Measurements from ENCODE around the gene MYO1F. TPM values are rescaled to one million over a fixed set of nuclear protein-coding genes. Genes with fewer than 3 reads are reported as not detected.

Gene MYO1F
- total RNA-seq, 2 experiments from 2014 or later, result 21.0 to 21.4 TPM

GRCh38 chr19:8531470-8531869 lies 45.8 kb downstream of the MYO1F start:
- Mint-ChIP-seq H3K9me3 (no peaks in the 10 kb centered on the region), H3K36me3 (ENCODE audit: low read depth) (peaks cover 19% of the 10 kb centered on the region)

DNA sequence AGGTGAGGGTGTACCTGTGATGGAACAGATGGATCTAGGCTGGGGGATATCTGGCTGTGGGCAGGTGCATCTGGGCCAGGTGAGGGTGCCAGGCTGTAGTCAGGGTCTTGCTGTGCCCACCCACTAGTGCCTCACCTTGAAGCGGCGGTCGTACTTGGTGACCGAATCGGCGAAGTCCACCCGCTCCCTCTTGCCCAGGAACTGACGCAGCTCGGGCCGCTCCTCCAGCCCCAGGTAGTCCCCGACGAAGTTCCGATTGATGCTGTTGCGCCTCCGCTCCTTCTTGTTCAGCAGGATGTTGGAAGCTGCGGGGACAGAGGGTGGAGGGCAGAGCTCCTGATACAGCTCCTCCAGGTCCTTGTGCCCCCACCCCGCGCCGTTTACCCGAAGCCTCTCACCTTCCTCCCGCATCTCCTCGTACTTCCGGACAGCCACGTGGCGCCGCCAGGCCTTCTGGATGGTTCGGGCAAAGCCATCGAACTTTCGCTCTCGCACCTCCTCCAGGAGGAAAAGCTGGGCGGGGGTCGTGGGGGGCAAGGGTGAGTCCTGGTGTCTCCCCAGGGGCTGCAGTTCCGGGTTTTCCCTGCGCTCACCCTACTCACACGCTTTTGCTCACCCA lies 47.1 kb downstream of the MYO1F start:
- no peak for ATAC-seq
- POLR2A ChIA-PET, result interaction anchor here (1.1 kb wide), 1 partner anchor 28 kb away, joined by 3 read pairs; no protein-coding TSS in a partner anchor
- Mint-ChIP-seq H3K4me1 (ENCODE audit: low read depth) (peaks cover 3% of the 10 kb centered on the region), H3K27ac (no peak overlapping the region), H3K4me3 (no peak overlapping the region), H3K36me3 (ENCODE audit: low read depth) (peaks cover 19% of the 10 kb centered on the region), H3K9me3 (no peaks in the 10 kb centered on the region), H3K27me3 (no peaks in the 10 kb centered on the region)
- intact Hi-C loops (cut with micrococcal nuclease), result no loop called here
- TF ChIP-seq CTCF (IDR thresholded peaks at IDR 0.05), result no peak
- DNase-seq, result no peak
- CTCF ChIA-PET, result no interaction called here

More at GRCh38 chr19:8531470-8531869, 45.8 kb downstream of the MYO1F start:
- Mint-ChIP-seq H3K4me1 (ENCODE audit: low read depth) (peaks cover 3% of the 10 kb centered on the region), H3K27ac (no peak overlapping the region), H3K4me3 (no peak overlapping the region), H3K27me3 (no peaks in the 10 kb centered on the region)
- CTCF ChIA-PET, result no interaction called here
- POLR2A ChIA-PET, result interaction anchor here (1.1 kb wide), 1 partner anchor 26 kb away, joined by 3 read pairs; no protein-coding TSS in a partner anchor
- DNase-seq (no peak), ATAC-seq (no peak)
- no peak for TF ChIP-seq CTCF (IDR thresholded peaks at IDR 0.05)
- intact Hi-C loops (cut with micrococcal nuclease), result no loop called here

GRCh38 chr19:8529369-8530006 lies 47.8 kb downstream of the MYO1F start:
- ChIA-PET POLR2A (no interaction called here), CTCF (no interaction called here)
- DNase-seq (no peak), ATAC-seq (no peak)
- peaks cover 21% of the 10 kb centered on the region for H3K36me3 Mint-ChIP-seq (ENCODE audit: low read depth)
- no peaks in the 10 kb centered on the region for H3K27me3 Mint-ChIP-seq
- H3K4me1 Mint-ChIP-seq (ENCODE audit: low read depth), result peaks cover 3% of the 10 kb centered on the region
- no peak overlapping the region for H3K27ac Mint-ChIP-seq
- TF ChIP-seq CTCF (IDR thresholded peaks at IDR 0.05), result no peak
- no peak overlapping the region for H3K4me3 Mint-ChIP-seq
- H3K9me3 Mint-ChIP-seq, result no peaks in the 10 kb centered on the region
- intact Hi-C loops (cut with micrococcal nuclease), result no loop called here

DNA sequence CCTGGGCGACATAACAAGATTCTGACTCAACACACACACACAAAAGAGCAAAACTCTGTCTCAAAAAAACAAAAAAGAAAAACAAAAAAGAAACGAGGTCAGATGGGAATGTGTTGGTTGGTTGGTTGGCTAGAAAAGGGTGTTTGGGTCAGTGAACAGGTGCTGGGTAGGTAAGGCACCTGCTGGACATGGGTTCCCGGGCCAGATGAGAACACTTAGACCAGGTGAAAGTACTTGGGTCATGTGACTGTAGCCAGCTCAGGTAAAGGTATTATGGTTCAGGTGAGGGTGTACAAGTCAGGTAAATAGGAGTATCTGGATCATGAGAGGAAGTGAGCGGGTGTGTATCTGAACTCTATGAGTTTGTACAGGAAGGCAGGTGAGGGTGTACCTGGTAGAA lies 48.7 kb downstream of the MYO1F start:
- CTCF ChIA-PET, result no interaction called here

More for the DNA sequence above, 48.7 kb downstream of the MYO1F start:
- Mint-ChIP-seq H3K4me1 (ENCODE audit: low read depth) (peaks cover 3% of the 10 kb centered on the region), H3K4me3 (no peak overlapping the region), H3K9me3 (no peaks in the 10 kb centered on the region), H3K27me3 (no peaks in the 10 kb centered on the region), H3K27ac (no peak overlapping the region), H3K36me3 (ENCODE audit: low read depth) (peaks cover 21% of the 10 kb centered on the region)
- no peak for TF ChIP-seq CTCF (IDR thresholded peaks at IDR 0.05)
- intact Hi-C loops (cut with micrococcal nuclease), result no loop called here
- ATAC-seq, result no peak
- DNase-seq, result no peak
- POLR2A ChIA-PET, result no interaction called here

Measured in activated CD8-positive, alpha-beta T cell treated with anti-CD3 and anti-CD28 coated beads for 36 hours (primary cell).